Prostate gland (tissue), 2 donors: Measurements from ENCODE around the gene KBTBD12.

Experiments
- CTCF ChIP-seq, 4 experiments: fragments of 200-600 bp in 2 of 4; fragments of 450-650 bp in 2 of 4; sonication (generic) in 2 of 4; IDR thresholded peaks; 1 replicate in 3 of 4; 2 replicates in 1 of 4; pipeline ENCODE4 v1.5.1; 2016 to 2019; ENCODE audit warnings: antibody characterized with exemption in 4 of 4, mild to moderate bottlenecking in 2 of 4, moderate library complexity in 2 of 4
- POLR2A ChIP-seq: fragments of 450-650 bp; IDR thresholded peaks from one replicate; pipeline ENCODE4 v1.6.1; 2016; ENCODE audit warnings: antibody characterized with exemption, mild to moderate bottlenecking
- POLR2AphosphoS5 ChIP-seq: sonication (generic); formaldehyde crosslinking; IDR thresholded peaks from one replicate; pipeline ENCODE4 v1.6.1; 2017; ENCODE audit warnings: antibody characterized with exemption

- no peak for TF ChIP-seq CTCF (IDR thresholded peaks at IDR 0.05)
- TF ChIP-seq POLR2AphosphoS5 = no peak
- no peak for TF ChIP-seq POLR2A
Measured at GRCh38 chr3:127929818-127930413, 14.9 kb downstream of the KBTBD12 start.
